Lower leg skin (tissue), 4 donors: ENCODE measurements around the gene MON1A. TPM values are rescaled to one million over a fixed set of nuclear protein-coding genes. Genes with fewer than 3 reads are reported as not detected.

Source experiments
- DNase-seq, 2 donors: peaks; one replicate each; pipeline ENCODE4 v3.0.0-alpha.2; 2019; ENCODE audit warnings: low spot score in 2 of 2
- H3K4me3 ChIP-seq: fragments of 200-600 bp; sonication (generic); 2 replicates; pipeline ENCODE4 v1.5.1; 2017; ENCODE audit warnings: mild to moderate bottlenecking, low read depth; ENCODE audit not compliant: poor library complexity, severe bottlenecking
- POLR2A ChIP-seq, 2 donors: fragments of 450-650 bp; IDR thresholded peaks; one replicate each; pipeline ENCODE4 v1.6.1; 2016 to 2017; ENCODE audit warnings: antibody characterized with exemption in 2 of 2, mild to moderate bottlenecking in 1 of 2, moderate library complexity in 1 of 2
- WGBS, 2 donors: methylation state at CpG; one replicate each; pipeline ENCODE4 v1.1.5; 2018; 5-methylcytosine and 5-hydroxymethylcytosine counted together
- intact Hi-C: fragments of 100-400 bp; cut with DNase I; formaldehyde crosslinking; loops from one replicate; pipeline ENCODE4 v1.15.0; 2023; ENCODE audit warnings: low total_unique reads
- total RNA-seq, 4 donors: library from RNA; depleted of rRNA; stranded (reverse); fragments of >200 nt; gene quantifications; one replicate each; pipeline ENCODE4 v1.1.0, GENCODE V29; 2016
- TF ChIP-seq, protein P1 (sequence below), 3 donors: fragments of 450-650 bp; IDR thresholded peaks; one replicate each; pipeline ENCODE4 v1.5.1; 2016; ENCODE audit warnings: antibody characterized with exemption in 3 of 3, mild to moderate bottlenecking in 3 of 3, moderate library complexity in 2 of 3

The MON1A gene
- total RNA-seq, 4 donors from 2014 or later = 5.6 to 16.7 (median 11.4) TPM

DNA sequence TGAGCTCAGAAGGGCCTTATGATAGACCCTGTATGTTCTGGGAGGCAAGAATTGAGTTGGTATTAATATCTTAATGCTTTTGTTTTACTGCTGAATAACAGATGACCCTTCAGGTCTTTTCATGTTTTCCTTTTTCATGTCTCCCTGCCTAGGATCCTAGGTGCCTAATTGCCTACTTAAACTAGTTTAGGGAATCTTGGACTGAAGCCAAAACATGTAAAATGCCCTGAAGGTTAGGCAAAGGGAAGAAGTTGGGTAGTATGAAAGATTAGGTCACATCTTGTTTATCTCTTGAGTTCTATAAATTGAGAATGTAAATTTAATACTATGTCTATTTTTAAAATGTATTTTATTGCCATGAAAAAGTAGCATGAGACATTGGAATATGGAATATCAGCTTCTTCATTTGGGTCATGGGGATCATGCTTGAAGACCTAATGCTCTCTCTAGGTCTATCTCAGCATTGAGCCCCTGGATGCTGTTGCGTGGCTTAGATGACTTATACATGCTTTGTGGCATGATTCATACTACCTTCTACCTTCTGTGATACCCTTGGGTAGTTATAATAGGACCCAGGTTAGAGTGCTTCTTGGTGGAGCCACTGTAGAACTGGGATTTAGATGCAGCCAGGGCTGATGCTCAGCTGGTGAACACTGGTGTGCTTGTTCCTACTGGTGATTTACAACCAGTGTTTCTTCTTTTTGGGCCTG is 36.8 kb upstream of the MON1A start:
- 86 to 93% methylated on average over 1 of the region's 1 CpG for WGBS, 2 donors
- DNase-seq = no peak
- TF ChIP-seq, protein P1, sequence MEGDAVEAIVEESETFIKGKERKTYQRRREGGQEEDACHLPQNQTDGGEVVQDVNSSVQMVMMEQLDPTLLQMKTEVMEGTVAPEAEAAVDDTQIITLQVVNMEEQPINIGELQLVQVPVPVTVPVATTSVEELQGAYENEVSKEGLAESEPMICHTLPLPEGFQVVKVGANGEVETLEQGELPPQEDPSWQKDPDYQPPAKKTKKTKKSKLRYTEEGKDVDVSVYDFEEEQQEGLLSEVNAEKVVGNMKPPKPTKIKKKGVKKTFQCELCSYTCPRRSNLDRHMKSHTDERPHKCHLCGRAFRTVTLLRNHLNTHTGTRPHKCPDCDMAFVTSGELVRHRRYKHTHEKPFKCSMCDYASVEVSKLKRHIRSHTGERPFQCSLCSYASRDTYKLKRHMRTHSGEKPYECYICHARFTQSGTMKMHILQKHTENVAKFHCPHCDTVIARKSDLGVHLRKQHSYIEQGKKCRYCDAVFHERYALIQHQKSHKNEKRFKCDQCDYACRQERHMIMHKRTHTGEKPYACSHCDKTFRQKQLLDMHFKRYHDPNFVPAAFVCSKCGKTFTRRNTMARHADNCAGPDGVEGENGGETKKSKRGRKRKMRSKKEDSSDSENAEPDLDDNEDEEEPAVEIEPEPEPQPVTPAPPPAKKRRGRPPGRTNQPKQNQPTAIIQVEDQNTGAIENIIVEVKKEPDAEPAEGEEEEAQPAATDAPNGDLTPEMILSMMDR (IDR thresholded peaks at IDR 0.05) = no peak
- TF ChIP-seq POLR2A (IDR thresholded peaks at IDR 0.05) = no peak
- intact Hi-C loops = no loop called here
- H3K4me3 ChIP-seq = no peak overlapping the region

DNA sequence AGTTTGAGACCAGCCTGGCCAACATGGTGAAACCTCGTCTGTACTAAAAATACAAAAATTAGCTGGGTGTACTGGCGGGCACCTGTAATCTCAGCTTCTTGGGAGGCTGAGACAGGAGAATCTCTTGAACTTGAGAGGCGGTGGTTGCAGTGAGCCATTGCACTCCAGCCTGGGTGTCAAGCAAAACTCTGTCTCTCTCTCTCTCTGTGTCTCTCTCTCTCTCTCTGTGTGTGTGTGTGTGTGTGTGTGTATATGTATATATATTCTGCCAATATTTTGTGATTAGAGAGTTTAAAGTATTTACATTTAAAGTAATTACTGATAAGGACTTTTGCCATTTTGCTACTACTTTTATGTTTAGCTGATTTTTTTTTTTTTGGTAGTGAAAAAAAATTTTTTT is 26.0 kb upstream of the MON1A start:
- DNase-seq = no peak
- intact Hi-C loops = no loop called here
- TF ChIP-seq, protein P1 (IDR thresholded peaks at IDR 0.05) = no peak
- no peak for TF ChIP-seq POLR2A (IDR thresholded peaks at IDR 0.05)
- 79 to 94% methylated on average over 3 of the region's 3 CpGs for WGBS, 2 donors
- H3K4me3 ChIP-seq = no peak overlapping the region

DNA sequence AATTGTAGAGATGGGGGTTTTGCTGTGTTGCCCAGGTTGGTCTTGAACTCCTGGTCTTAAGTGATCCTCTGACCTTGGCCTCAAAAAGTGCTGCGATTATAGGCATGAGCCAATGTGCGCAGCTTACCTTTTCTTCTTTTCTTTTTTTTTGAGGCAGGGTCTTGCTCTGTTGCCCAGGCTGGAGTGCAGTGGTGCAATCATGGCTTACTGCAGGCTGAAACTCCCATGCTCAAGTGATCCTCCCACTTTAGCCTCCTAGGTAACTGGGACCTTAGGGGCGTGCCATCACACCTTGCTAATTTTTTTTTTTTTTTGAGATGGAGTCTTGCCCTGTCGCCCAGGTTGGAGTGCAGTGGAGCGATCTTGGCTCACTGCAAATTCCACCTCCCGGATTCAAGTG is 23.3 kb upstream of the MON1A start:
- H3K4me3 ChIP-seq = no peak overlapping the region
- intact Hi-C loops = no loop called here
- 94 to 98% methylated on average over 6 of the region's 6 CpGs for WGBS, 2 donors
- no peak for DNase-seq
- TF ChIP-seq, protein P1 (IDR thresholded peaks at IDR 0.05) = no peak
- TF ChIP-seq POLR2A (IDR thresholded peaks at IDR 0.05) = no peak

DNA sequence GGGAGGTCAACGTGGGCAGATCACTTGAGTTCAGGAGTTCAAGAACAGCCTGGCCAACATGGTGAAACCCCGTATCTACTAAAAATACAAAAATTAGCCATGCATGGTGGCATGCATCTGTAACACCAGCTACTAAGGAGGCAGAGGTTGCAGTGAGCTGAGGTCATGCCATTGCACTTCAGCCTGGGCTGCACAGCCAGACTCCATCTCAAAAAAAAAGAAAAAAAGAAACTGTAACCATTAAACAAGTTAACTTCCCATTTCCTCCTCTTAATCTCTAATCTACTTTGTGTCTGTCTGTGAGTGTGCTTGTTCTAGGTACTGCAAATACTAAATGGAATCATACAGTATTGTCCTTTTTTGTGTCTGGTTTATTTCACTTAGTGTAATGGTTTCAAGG is 13.0 kb upstream of the MON1A start:
- no peak for TF ChIP-seq POLR2A (IDR thresholded peaks at IDR 0.05)
- TF ChIP-seq, protein P1 (IDR thresholded peaks at IDR 0.05) = no peak
- no peak for DNase-seq
- WGBS, 2 donors = 66 to 76% methylated on average over 2 of the region's 2 CpGs

DNA sequence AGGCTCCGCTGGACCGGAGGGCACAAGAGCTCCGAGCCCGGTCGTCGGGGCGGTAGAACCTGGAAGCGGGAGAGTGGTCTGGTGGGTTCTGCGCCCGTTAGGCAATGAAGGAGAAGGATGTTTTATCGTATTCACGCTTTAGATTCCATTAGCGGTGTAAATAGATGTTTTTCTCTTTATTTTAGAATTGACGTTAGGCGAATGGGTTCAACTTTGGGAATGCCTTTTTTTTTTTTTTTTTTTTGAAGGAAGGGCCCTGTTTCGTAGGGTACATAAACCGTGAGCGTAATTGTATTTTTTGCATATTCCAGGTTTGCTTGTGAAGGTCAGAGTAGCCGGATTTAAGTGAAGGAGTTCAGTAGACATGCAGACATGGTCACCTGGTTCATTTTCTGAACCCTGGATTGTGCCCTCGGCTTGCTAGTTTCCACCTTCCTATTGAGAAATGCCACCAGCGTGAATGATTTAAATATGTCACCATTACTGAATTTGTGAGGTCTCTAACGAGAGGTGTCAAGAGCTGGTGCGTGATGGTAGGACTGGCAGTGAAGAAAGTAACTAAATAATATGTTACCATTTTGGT is 11.1 kb upstream of the MON1A start:
- WGBS, 2 donors = 6 to 7% methylated on average over 23 of the region's 23 CpGs
- DNase-seq = no peak
- TF ChIP-seq, protein P1 (IDR thresholded peaks at IDR 0.05) = no peak
- no peak for TF ChIP-seq POLR2A (IDR thresholded peaks at IDR 0.05)
- H3K4me3 ChIP-seq = peak overlapping the region; percentile 66
- intact Hi-C loops = no loop called here

More for the DNA sequence above, 13.0 kb upstream of the MON1A start:
- intact Hi-C loops = no loop called here
- H3K4me3 ChIP-seq = no peak overlapping the region
